SK-N-SH (cell line): ENCODE measurements around the gene BTBD16. TPM values are rescaled to one million over a fixed set of nuclear protein-coding genes. Genes with fewer than 3 reads are reported as not detected.

ENCODE experiments used
- CTCF ChIA-PET: fragments of 300-600, 350-600 bp; formaldehyde crosslinking; extraction: SDS; loops from one replicate; lab custom pipeline; 2021; lab: Yijun Ruan, JAX
- POLR2A ChIA-PET: fragments of 350-600 bp; sonication (Branson Sonifier 250); formaldehyde crosslinking; extraction: SDS; loops from one replicate; lab custom pipeline; 2020; ENCODE audit warnings: antibody characterized with exemption, inconsistent platforms; lab: Yijun Ruan, JAX
- DNase-seq: peaks from one replicate; pipeline ENCODE4 v3.0.0; 2012
- H2AFZ ChIP-seq: fragments of 200-600 bp; sonication (generic); 2 replicates; pipeline ENCODE4 v1.8.1; 2016; ENCODE audit warnings: antibody characterized with exemption, mild to moderate bottlenecking, low read depth
- H3F3A ChIP-seq: fragments of 200-600 bp; sonication (generic); replicated peaks from 2 replicates; pipeline ENCODE3; 2016; ENCODE audit warnings: antibody characterized with exemption, mild to moderate bottlenecking; ENCODE audit not compliant: insufficient read depth
- H3K27ac ChIP-seq, 2 experiments: fragments of 200-500 bp in 1 of 2; fragments of 200-600 bp in 1 of 2; sonication (Bioruptor generic) in 1 of 2; sonication (generic), shearing (Covaris generic) in 1 of 2; 2 replicates each; pipeline versions ENCODE4 v1.5.1 to v1.6.1; 2014 to 2016; ENCODE audit warnings: low read depth in 2 of 2, inconsistent platforms in 1 of 2, low read length in 1 of 2, mild to moderate bottlenecking in 1 of 2, mixed read lengths in 1 of 2
- H3K27me3 ChIP-seq: fragments of 200-600 bp; sonication (generic), shearing (Covaris generic); 2 replicates; pipeline ENCODE4 v1.6.1; 2016; ENCODE audit warnings: mixed run types; ENCODE audit not compliant: insufficient read depth
- H3K36me3 ChIP-seq, 2 experiments: fragments of 200-500 bp in 1 of 2; fragments of 200-600 bp in 1 of 2; sonication (Bioruptor generic) in 1 of 2; sonication (generic) in 1 of 2; replicated peaks in 1 of 2; 2 replicates each; pipeline versions ENCODE3 to v1.5.1; 2014 to 2016; ENCODE audit warnings: low read length in 1 of 2, mild to moderate bottlenecking in 1 of 2; ENCODE audit not compliant: insufficient read depth in 2 of 2, control insufficient read depth in 1 of 2
- H3K4me1 ChIP-seq, 2 experiments: fragments of 200-500 bp in 1 of 2; fragments of 200-600 bp in 1 of 2; sonication (Bioruptor generic) in 1 of 2; sonication (generic), shearing (Covaris generic) in 1 of 2; 2 replicates each; pipeline versions ENCODE4 v1.5.1 to v1.6.1; 2014 to 2016; ENCODE audit warnings: low read depth in 1 of 2, low read length in 1 of 2, mixed run types in 1 of 2; ENCODE audit not compliant: insufficient read depth in 2 of 2, control insufficient read depth in 1 of 2
- H3K4me2 ChIP-seq: fragments of 200-600 bp; sonication (generic), shearing (Covaris generic); 2 replicates; pipeline ENCODE4 v1.6.1; 2017; ENCODE audit warnings: mixed run types
- H3K4me3 ChIP-seq, 2 experiments: fragments of 200-500 bp in 1 of 2; fragments of 200-600 bp in 1 of 2; sonication (Bioruptor generic) in 1 of 2; sonication (generic), shearing (Covaris generic) in 1 of 2; 2 replicates each; pipeline versions ENCODE4 v1.5.1 to v1.8.1; 2014 to 2016; ENCODE audit warnings: low read depth in 2 of 2, inconsistent platforms in 1 of 2, low read length in 1 of 2, mild to moderate bottlenecking in 1 of 2, mixed read lengths in 1 of 2, moderate library complexity in 1 of 2
- H3K79me2 ChIP-seq: fragments of 200-600 bp; sonication (generic); 2 replicates; pipeline ENCODE4 v1.8.1; 2017; ENCODE audit warnings: mild to moderate bottlenecking; ENCODE audit not compliant: insufficient read depth
- H3K9ac ChIP-seq: fragments of 200-600 bp; sonication (generic); 2 replicates; pipeline ENCODE4 v1.6.1; 2017; ENCODE audit warnings: mixed run types
- H3K9me2 ChIP-seq: fragments of 200-600 bp; sonication (generic); 2 replicates; pipeline ENCODE4 v1.6.1; 2017; ENCODE audit warnings: mixed run types
- H3K9me3 ChIP-seq: fragments of 200-600 bp; sonication (generic); 2 replicates; pipeline ENCODE4 v1.6.1; 2017; ENCODE audit warnings: mixed run types, mild to moderate bottlenecking, moderate library complexity
- H4K20me1 ChIP-seq: fragments of 200-600 bp; sonication (generic); 2 replicates; pipeline ENCODE4 v1.6.1; 2017; ENCODE audit warnings: mild to moderate bottlenecking, mixed run types; ENCODE audit not compliant: insufficient read depth
- CTCF ChIP-seq: fragments of 200-600 bp; sonication (generic); IDR thresholded peaks from 2 replicates; pipeline ENCODE4 v1.6.1; 2017; ENCODE audit warnings: antibody characterized with exemption, mild to moderate bottlenecking, moderate library complexity
- ELF1 ChIP-seq: IDR thresholded peaks from 2 replicates; pipeline ENCODE4 v1.4.0; 2012
- IRF3 ChIP-seq: fragments of 150-350 bp; IDR thresholded peaks from 2 replicates; pipeline ENCODE4 v1.6.1; 2016; ENCODE audit warnings: mild to moderate bottlenecking, low read depth, low read length
- MAX ChIP-seq: IDR thresholded peaks from 2 replicates; pipeline ENCODE4 v1.4.0; 2012; ENCODE audit warnings: low read depth
- RAD21 ChIP-seq: IDR thresholded peaks from 2 replicates; pipeline ENCODE4 v1.6.1; 2012; ENCODE audit warnings: mild to moderate bottlenecking, low read length
- ZBTB33 ChIP-seq: IDR thresholded peaks from 2 replicates; pipeline ENCODE4 v1.4.0; 2012; ENCODE audit warnings: low read depth, borderline replicate concordance
- WGBS: methylation state at CpG from one replicate; pipeline ENCODE4 v1.1.6; 2017; ENCODE audit warnings: low lambda C conversion rate; 5-methylcytosine and 5-hydroxymethylcytosine counted together
- polyA plus RNA-seq, 3 experiments: library from polyadenylated mRNA; depleted of rRNA; stranded (reverse); fragments of >200 nt; gene quantifications; 2 replicates each; pipeline ENCODE4 v1.2.3, GENCODE V29; 2012

BTBD16 gene
- polyA plus RNA-seq, 1 of the 3 experiments (the other 2 are of a cell fraction), result not detected

- TF ChIP-seq RAD21 (no peak), ZBTB33 (no peak), ELF1 (no peak)
Measured at GRCh38 chr10:122363311-122363710, 92.2 kb downstream of the BTBD16 start (continued).

GRCh38 chr10:122363722-122364463 is 92.8 kb downstream of the BTBD16 start:
- Histone ChIP-seq H2AFZ (no peak overlapping the region), H3K4me1 (no peaks in the 10 kb centered on the region), H4K20me1 (no peaks in the 10 kb centered on the region), H3K9me2 (no peaks in the 10 kb centered on the region), H3K4me3 (no peak overlapping the region), H3K9ac (no peak overlapping the region), H3K27ac (no peak overlapping the region), H3K4me2 (no peak overlapping the region), H3K79me2 (no peaks in the 10 kb centered on the region), H3K36me3 (no peaks in the 10 kb centered on the region), H3K9me3 (no peaks in the 10 kb centered on the region), H3K27me3 (no peaks in the 10 kb centered on the region; the same call in 1 of the 2 replicates), H3F3A (no peaks in the 10 kb centered on the region)
- ChIA-PET POLR2A (no interaction called here), CTCF (no interaction called here)
- DNase-seq, result no peak
- no peak for TF ChIP-seq IRF3
- TF ChIP-seq CTCF, result no peak
- TF ChIP-seq MAX, result no peak
- 46% methylated on average over 6 of the region's 6 CpGs for WGBS
